Peyer's patch (tissue), 4 donors: ENCODE data around the gene PARD6B.
"Not testable (repeated sequence)": the region's sequence is repeated elsewhere in the genome, so short reads cannot be mapped to it uniquely, and the experiment has no call there.

Experiments used
- POLR2A ChIP-seq, 2 donors: fragments of 450-650 bp; IDR thresholded peaks; one replicate each; pipeline ENCODE4 v1.5.1; 2017; ENCODE audit warnings: antibody characterized with exemption in 2 of 2, mild to moderate bottlenecking in 2 of 2, moderate library complexity in 2 of 2
- TF ChIP-seq, protein P1 (sequence below), 6 experiments: fragments of 450-650 bp in 4 of 6; fragments of 200-600 bp in 2 of 6; sonication (generic) in 1 of 6; IDR thresholded peaks; one replicate each; pipeline ENCODE4 v1.5.1; 2017 to 2019; ENCODE audit warnings: antibody characterized with exemption in 6 of 6, mild to moderate bottlenecking in 3 of 6, moderate library complexity in 1 of 6

DNA sequence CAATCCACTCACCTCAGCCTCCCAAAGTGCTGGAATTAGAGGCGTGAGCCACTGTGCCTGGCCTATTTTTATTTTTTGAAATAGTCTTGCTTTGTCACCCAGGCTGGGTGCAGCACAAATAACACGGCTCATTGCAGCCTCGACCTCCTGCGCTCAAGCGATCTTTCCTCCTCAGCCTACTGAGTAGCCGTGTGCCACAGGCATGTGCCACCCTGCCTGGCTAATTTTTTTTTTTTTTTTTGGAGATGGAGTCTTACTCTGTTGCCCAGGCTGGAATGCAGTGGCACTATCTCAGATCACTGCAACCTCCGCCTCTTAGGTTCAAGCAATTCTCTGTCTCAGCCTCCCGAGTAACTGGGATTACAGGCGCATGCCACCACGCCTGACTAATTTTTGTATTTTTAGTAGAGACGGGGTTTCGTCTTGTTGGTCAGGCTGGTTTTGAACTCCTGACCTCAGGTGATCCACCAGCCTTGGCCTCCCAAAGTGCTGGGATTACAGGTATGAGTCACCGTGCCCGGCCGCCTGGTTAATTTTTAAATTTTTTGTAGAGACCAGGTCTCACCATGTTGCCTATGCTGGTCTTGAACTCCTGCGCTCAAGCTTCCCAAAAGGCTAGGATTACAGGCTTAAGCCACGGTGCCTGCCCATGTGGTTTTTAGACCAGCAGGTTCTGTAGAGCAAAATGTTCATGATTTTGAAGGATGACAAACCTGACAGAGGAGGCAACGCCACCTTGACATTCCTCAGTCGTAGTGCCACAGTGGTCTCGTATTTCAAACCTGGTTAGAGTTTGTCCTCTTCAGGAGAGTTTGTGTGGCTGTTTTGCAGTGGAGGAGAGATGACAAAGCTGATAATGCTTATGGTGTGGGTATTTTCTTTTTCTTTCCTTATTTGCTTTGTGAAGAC lies 32.4 kb downstream of the PARD6B start:
- TF ChIP-seq, protein P1, sequence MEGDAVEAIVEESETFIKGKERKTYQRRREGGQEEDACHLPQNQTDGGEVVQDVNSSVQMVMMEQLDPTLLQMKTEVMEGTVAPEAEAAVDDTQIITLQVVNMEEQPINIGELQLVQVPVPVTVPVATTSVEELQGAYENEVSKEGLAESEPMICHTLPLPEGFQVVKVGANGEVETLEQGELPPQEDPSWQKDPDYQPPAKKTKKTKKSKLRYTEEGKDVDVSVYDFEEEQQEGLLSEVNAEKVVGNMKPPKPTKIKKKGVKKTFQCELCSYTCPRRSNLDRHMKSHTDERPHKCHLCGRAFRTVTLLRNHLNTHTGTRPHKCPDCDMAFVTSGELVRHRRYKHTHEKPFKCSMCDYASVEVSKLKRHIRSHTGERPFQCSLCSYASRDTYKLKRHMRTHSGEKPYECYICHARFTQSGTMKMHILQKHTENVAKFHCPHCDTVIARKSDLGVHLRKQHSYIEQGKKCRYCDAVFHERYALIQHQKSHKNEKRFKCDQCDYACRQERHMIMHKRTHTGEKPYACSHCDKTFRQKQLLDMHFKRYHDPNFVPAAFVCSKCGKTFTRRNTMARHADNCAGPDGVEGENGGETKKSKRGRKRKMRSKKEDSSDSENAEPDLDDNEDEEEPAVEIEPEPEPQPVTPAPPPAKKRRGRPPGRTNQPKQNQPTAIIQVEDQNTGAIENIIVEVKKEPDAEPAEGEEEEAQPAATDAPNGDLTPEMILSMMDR (IDR thresholded peaks at IDR 0.05) = not testable (repeated sequence)
- TF ChIP-seq POLR2A (IDR thresholded peaks at IDR 0.05) = not testable (repeated sequence)
